Activated B cell treated with CpG ODN at 0.5 μM for 24 hours (primary cell): ENCODE data around the gene PPP1R3G. TPM values are rescaled to one million over a fixed set of nuclear protein-coding genes. Genes with fewer than 3 reads are reported as not detected.

Experiments used
- ATAC-seq: fragments of 200-7000 bp; cut with Tn5 transposase; one replicate; pipeline ENCODE4 v1.10.0; 2021; ENCODE audit warnings: low read depth, mild to moderate bottlenecking, moderate library complexity
- CTCF ChIA-PET: fragments of 350-600 bp; sonication (Branson Sonifier 250); formaldehyde crosslinking; loops from one replicate; lab custom pipeline; 2021; ENCODE audit warnings: antibody characterized with exemption; lab: Charles Lee
- POLR2A ChIA-PET: fragments of 350-600 bp; sonication (Branson Sonifier 250); formaldehyde crosslinking; loops from one replicate; lab custom pipeline; 2021; ENCODE audit warnings: antibody characterized with exemption; lab: Charles Lee
- DNase-seq: peaks from one replicate; pipeline ENCODE4 v3.0.0; 2022
- H3K27ac Mint-ChIP-seq: one replicate; pipeline ENCODE4 v1.8.0; 2020; ENCODE audit warnings: mixed read lengths
- H3K27me3 Mint-ChIP-seq: one replicate; pipeline ENCODE4 v1.8.0; 2021; ENCODE audit warnings: mixed read lengths
- H3K36me3 Mint-ChIP-seq: one replicate; pipeline ENCODE4 v1.8.0; 2021; ENCODE audit warnings: low read depth, mixed read lengths
- H3K4me1 Mint-ChIP-seq: one replicate; pipeline ENCODE4 v1.8.0; 2021; ENCODE audit warnings: mixed read lengths
- H3K4me3 Mint-ChIP-seq: one replicate; pipeline ENCODE4 v1.8.0; 2020; ENCODE audit warnings: mild to moderate bottlenecking, mixed read lengths
- H3K9me3 Mint-ChIP-seq: one replicate; pipeline ENCODE4 v1.8.0; 2020; ENCODE audit warnings: mixed read lengths
- intact Hi-C: fragments of 100-400 bp; cut with micrococcal nuclease; formaldehyde crosslinking; loops from one replicate; pipeline ENCODE4 v1.15.1; 2024
- total RNA-seq: library from RNA; stranded (reverse); gene quantifications from 2 replicates; pipeline ENCODE4 v1.2.3, GENCODE V29; 2022
- TF ChIP-seq, protein P1 (sequence below): fragments of 200-600 bp; IDR thresholded peaks from one replicate; pipeline ENCODE4 v1.8.0; 2022; ENCODE audit warnings: antibody characterized with exemption, mild to moderate bottlenecking

Gene PPP1R3G
- total RNA-seq, 1 donor from 2014 or later = 0.11 TPM

DNA sequence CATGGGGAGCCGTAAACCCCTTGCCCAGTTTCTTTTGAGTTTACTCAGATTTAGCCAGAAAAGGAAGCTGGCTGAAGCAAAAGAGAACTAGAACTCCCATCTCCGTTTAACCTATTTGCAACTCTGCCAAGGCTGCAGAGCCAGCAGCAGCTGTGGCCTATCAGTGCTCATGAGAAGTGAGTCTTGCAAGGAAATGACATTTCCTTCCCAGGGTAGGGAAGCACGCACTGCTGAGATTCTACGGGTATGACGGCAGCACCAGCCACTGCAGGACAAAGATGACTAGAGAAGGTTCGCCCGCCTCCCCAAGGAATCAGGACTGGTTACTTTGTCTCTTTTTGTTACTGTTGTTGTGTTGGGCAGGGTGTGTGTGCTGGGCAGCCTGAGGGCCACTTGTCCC, 47.6 kb downstream of the PPP1R3G start:
- intact Hi-C loops = loop anchor here (2.0 to 10.0 kb wide), 2 partner anchors 38 to 592 kb away; no protein-coding TSS in a partner anchor
- H3K27ac Mint-ChIP-seq = peak overlapping the region; percentile 80
- peak; percentile 37 for DNase-seq

GRCh38 chr6:5133943-5134342, 48.8 kb downstream of the PPP1R3G start:
- Mint-ChIP-seq H3K4me3 (no peak overlapping the region), H3K4me1 (peaks cover 43% of the 10 kb centered on the region), H3K36me3 (no peaks in the 10 kb centered on the region), H3K27me3 (no peaks in the 10 kb centered on the region), H3K9me3 (no peaks in the 10 kb centered on the region), H3K27ac (no peak overlapping the region)
- DNase-seq (no peak), ATAC-seq (no peak)
- TF ChIP-seq, protein P1, sequence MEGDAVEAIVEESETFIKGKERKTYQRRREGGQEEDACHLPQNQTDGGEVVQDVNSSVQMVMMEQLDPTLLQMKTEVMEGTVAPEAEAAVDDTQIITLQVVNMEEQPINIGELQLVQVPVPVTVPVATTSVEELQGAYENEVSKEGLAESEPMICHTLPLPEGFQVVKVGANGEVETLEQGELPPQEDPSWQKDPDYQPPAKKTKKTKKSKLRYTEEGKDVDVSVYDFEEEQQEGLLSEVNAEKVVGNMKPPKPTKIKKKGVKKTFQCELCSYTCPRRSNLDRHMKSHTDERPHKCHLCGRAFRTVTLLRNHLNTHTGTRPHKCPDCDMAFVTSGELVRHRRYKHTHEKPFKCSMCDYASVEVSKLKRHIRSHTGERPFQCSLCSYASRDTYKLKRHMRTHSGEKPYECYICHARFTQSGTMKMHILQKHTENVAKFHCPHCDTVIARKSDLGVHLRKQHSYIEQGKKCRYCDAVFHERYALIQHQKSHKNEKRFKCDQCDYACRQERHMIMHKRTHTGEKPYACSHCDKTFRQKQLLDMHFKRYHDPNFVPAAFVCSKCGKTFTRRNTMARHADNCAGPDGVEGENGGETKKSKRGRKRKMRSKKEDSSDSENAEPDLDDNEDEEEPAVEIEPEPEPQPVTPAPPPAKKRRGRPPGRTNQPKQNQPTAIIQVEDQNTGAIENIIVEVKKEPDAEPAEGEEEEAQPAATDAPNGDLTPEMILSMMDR = no peak
- CTCF ChIA-PET = interaction anchor here (2.9 kb wide), 1 partner anchor 10 kb away, joined by 12 read pairs; no protein-coding TSS in a partner anchor
- intact Hi-C loops = loop anchor here (2.0 to 10.0 kb wide), 2 partner anchors 39 to 591 kb away; no protein-coding TSS in a partner anchor
- POLR2A ChIA-PET = no interaction called here

More for the DNA sequence above, 47.6 kb downstream of the PPP1R3G start:
- H3K36me3 Mint-ChIP-seq = no peaks in the 10 kb centered on the region
- H3K4me1 Mint-ChIP-seq = peaks cover 48% of the 10 kb centered on the region
- no peaks in the 10 kb centered on the region for H3K27me3 Mint-ChIP-seq
- peak; percentile 92 for ATAC-seq
- ChIA-PET CTCF (interaction anchor here (1.6 to 2.9 kb wide), 2 partner anchors 11 to 171 kb away, joined by 7 to 12 read pairs; no protein-coding TSS in a partner anchor), POLR2A (interaction anchor here (0.6 to 1.8 kb wide), 2 partner anchors 11 to 1706 kb away, joined by 3 to 4 read pairs; no protein-coding TSS in a partner anchor)
- no peaks in the 10 kb centered on the region for H3K9me3 Mint-ChIP-seq
- H3K4me3 Mint-ChIP-seq = peak overlapping the region; percentile 69
- TF ChIP-seq, protein P1 = no peak

DNA sequence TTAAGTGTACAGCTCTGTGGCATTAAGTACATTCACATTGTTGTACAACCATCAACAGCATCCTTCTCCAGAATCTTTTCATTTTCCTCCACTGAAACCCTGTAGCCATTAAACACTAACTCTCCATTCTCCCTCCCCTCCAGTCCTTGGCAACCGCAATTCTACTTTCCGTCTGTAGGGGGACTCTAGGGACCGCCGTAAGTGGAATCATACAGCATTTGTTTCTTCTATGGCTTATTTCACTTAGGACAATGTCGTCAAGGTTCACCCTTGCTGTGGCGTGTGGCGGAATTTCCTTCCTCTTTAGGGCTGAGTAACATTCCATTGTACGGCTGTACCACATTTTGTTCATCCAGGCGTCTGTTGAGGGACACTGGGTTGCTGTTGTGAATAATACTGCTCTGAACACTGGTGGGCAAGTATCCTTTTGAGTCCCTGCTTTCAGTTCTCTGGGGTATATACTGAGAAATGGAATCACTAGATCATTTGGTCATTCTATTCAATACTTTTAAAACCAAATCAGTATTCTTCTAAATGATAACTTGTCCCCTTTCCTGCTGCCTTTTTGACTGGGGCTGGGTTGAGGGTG, 50.7 kb downstream of the PPP1R3G start:
- TF ChIP-seq, protein P1 = peak; percentile 52
- DNase-seq (no peak), ATAC-seq (peak; percentile 27)
- Mint-ChIP-seq H3K4me1 (peaks cover 59% of the 10 kb centered on the region), H3K9me3 (no peaks in the 10 kb centered on the region), H3K4me3 (no peak overlapping the region), H3K36me3 (no peaks in the 10 kb centered on the region), H3K27me3 (no peaks in the 10 kb centered on the region), H3K27ac (no peak overlapping the region)
- intact Hi-C loops = loop anchor here (10.0 kb wide), 1 partner anchor 589 kb away; no protein-coding TSS in a partner anchor
- ChIA-PET CTCF (no interaction called here), POLR2A (no interaction called here)

DNA sequence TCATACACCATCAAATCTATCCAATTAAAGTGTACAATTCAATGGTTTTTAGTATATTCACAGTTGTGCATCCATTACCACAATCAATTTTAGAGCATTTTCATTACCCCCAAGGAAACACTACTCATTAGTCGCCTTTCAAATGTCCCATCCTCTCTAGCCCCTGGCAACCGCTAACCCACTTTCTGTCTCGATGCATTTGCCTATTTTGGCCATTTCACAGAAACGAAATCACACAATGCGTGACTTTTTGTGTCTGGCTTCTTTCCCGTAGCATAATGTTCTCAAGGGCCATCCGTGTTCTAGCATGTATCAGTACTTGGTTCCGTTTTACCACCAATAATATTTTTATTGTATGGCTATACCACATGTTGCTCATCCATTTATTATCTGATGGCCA, 51.7 kb downstream of the PPP1R3G start:
- ChIA-PET CTCF (no interaction called here), POLR2A (no interaction called here)
- intact Hi-C loops = loop anchor here (10.0 kb wide), 1 partner anchor 588 kb away; no protein-coding TSS in a partner anchor
- no peaks in the 10 kb centered on the region for H3K36me3 Mint-ChIP-seq
- no peaks in the 10 kb centered on the region for H3K27me3 Mint-ChIP-seq
- H3K27ac Mint-ChIP-seq = no peak overlapping the region
- TF ChIP-seq, protein P1 = no peak
- DNase-seq (no peak), ATAC-seq (no peak)
- no peaks in the 10 kb centered on the region for H3K9me3 Mint-ChIP-seq
- peaks cover 62% of the 10 kb centered on the region for H3K4me1 Mint-ChIP-seq
- no peak overlapping the region for H3K4me3 Mint-ChIP-seq

Other genes with a start within 250 kb of the PPP1R3G start
- gene RPP40, start 81.3 kb upstream of the PPP1R3G start, total RNA-seq = 5.9 and 7.1 TPM in 2 replicates
- gene LYRM4, start 175.6 kb downstream of the PPP1R3G start, total RNA-seq = 51.2 and 52.2 TPM in 2 replicates
- 28.2 and 32.7 TPM in 2 replicates for gene FARS2, start 176.2 kb downstream of the PPP1R3G start, total RNA-seq